Ovary (tissue), 9 donors: Measurements from ENCODE around the gene CCDC150. TPM values are rescaled to one million over a fixed set of nuclear protein-coding genes. Genes with fewer than 3 reads are reported as not detected.

ENCODE experiments used
- DNase-seq, 5 donors: peaks; one replicate each; pipeline ENCODE4 v3.0.0-alpha.2; 2019 to 2020
- H3K27ac ChIP-seq, 2 donors: fragments of 200-600 bp; one replicate each; pipeline versions ENCODE4 v1.5.1 to v1.8.0; 2019 to 2022
- H3K27me3 ChIP-seq: fragments of 200-600 bp; one replicate; pipeline ENCODE4 v1.8.0; 2022
- H3K36me3 ChIP-seq: fragments of 200-600 bp; sonication (generic); one replicate; pipeline ENCODE4 v1.5.1; 2019
- H3K4me1 ChIP-seq: one replicate; pipeline ENCODE4 v1.8.1; 2013; ENCODE audit warnings: mild to moderate bottlenecking, moderate library complexity; ENCODE audit not compliant: insufficient read depth
- H3K4me3 ChIP-seq: fragments of 200-600 bp; sonication (generic); one replicate; pipeline ENCODE4 v1.5.1; 2017
- H3K9me3 ChIP-seq, 2 donors: fragments of 200-600 bp in 1 of 2; sonication (generic) in 1 of 2; one replicate each; pipeline versions ENCODE4 v1.5.1 to v1.8.1; 2013 to 2019; ENCODE audit warnings: mild to moderate bottlenecking in 1 of 2, moderate library complexity in 1 of 2
- EP300 ChIP-seq: sonication (generic); formaldehyde crosslinking; IDR thresholded peaks from one replicate; pipeline ENCODE4 v1.6.1; 2017; ENCODE audit warnings: antibody characterized with exemption
- POLR2A ChIP-seq: fragments of 450-650 bp; IDR thresholded peaks from one replicate; pipeline ENCODE4 v1.6.1; 2017; ENCODE audit warnings: antibody characterized with exemption, mild to moderate bottlenecking, moderate library complexity
- WGBS, 3 donors: extraction: QIAGEN DNeasy Blood & Tissue Kit in 1 of 3; methylation state at CpG; one replicate each; pipeline versions ENCODE4 v1.1.5 to v1.1.7; 2013 to 2017; 5-methylcytosine and 5-hydroxymethylcytosine counted together
- intact Hi-C, 4 donors: fragments of 100-400 bp; cut with DNase I; formaldehyde crosslinking; loops; one replicate each; pipeline versions ENCODE4 v1.11.0 to v1.15.1; 2022 to 2023
- polyA plus RNA-seq, 2 donors: library from polyadenylated mRNA; stranded (reverse); fragments of 200-250 nt in 1 of 2; fragments of 350-450 nt in 1 of 2; fragmentation: Illumina TruSeq in 1 of 2; extraction: RNeasy Lipid Tissue Mini Kit (QIAGEN cat#74804) in 1 of 2; gene quantifications; one replicate each; pipeline ENCODE4 v1.2.3, GENCODE V29; 2013 to 2014
- small RNA-seq: library from RNA; depleted of rRNA; stranded (forward); fragments of <200 nt; gene quantifications from one replicate; pipeline ENCODE3, GENCODE V24; 2016
- total RNA-seq, 7 donors: library from RNA; depleted of rRNA in 2 of 7; stranded (reverse); fragments of >200 nt in 2 of 7; fragmentation: NEBNext Ultra II Directional in 3 of 7; extraction: Animal tissue kit (Norgen Biotek cat#: 25700) in 3 of 7; gene quantifications; one replicate each; pipeline versions ENCODE4 v1.1.0 to v1.2.4, GENCODE V29; 2016 to 2023
- TF ChIP-seq, protein P1 (sequence below), 3 donors: fragments of 450-650 bp in 2 of 3; fragments of 200-600 bp in 1 of 3; IDR thresholded peaks; one replicate each; pipeline versions ENCODE4 v1.5.1 to v1.8.0; 2016 to 2022; ENCODE audit warnings: antibody characterized with exemption in 3 of 3, mild to moderate bottlenecking in 1 of 3
- donor health status: DM: no; HTN: no; CAD: no; lungs with moderate emphysema.
- donor health status: DM: no; HTN: no; CAD: no.
- donor health status: Bipolar disorder and iron deficiency.
- donor health status: DM: yes; HTN: yes; CAD: no.
- donor health status: DM: no; HTN: no; CAD: no.
- donor health status: DM: yes; HTN: yes; CAD: no.

Gene CCDC150
- total and polyA plus RNA-seq, 9 donors, result 0.25 to 3.5 (median 1.1) TPM

DNA sequence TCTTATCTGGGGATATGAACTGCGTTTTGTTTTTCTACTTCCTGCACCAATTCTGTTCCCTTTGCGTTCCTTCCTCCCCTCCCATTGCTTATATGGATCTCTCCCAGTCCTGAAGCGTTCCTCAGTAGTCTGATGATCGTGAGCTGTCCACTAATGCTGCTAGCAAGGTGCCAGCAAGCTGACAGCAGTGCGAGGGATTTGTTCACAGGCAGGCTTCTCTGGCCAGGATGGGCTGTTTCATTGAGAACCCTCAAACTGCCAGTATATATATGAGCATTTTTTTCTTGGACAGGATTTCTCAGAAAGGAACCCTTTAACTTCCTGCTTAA is 119.8 kb downstream of the CCDC150 start:
- H3K36me3 ChIP-seq, result no peaks in the 10 kb centered on the region
- no peak overlapping the region for H3K4me3 ChIP-seq
- no peaks in the 10 kb centered on the region for H3K27me3 ChIP-seq
- no peak overlapping the region for H3K27ac ChIP-seq
- no peaks in the 10 kb centered on the region for H3K9me3 ChIP-seq
- no peak for DNase-seq
- 9 to 13% (median 11%) methylated on average over 5 of the region's 5 CpGs for WGBS, 3 donors
- no peaks in the 10 kb centered on the region for H3K4me1 ChIP-seq
- intact Hi-C loops, result loop anchor here in 1 of 4 donors (10.0 kb wide), 1 partner anchor 685 kb away; no protein-coding TSS in a partner anchor
- TF ChIP-seq POLR2A, result no peak
- TF ChIP-seq EP300, result no peak
- TF ChIP-seq, protein P1, sequence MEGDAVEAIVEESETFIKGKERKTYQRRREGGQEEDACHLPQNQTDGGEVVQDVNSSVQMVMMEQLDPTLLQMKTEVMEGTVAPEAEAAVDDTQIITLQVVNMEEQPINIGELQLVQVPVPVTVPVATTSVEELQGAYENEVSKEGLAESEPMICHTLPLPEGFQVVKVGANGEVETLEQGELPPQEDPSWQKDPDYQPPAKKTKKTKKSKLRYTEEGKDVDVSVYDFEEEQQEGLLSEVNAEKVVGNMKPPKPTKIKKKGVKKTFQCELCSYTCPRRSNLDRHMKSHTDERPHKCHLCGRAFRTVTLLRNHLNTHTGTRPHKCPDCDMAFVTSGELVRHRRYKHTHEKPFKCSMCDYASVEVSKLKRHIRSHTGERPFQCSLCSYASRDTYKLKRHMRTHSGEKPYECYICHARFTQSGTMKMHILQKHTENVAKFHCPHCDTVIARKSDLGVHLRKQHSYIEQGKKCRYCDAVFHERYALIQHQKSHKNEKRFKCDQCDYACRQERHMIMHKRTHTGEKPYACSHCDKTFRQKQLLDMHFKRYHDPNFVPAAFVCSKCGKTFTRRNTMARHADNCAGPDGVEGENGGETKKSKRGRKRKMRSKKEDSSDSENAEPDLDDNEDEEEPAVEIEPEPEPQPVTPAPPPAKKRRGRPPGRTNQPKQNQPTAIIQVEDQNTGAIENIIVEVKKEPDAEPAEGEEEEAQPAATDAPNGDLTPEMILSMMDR (IDR thresholded peaks at IDR 0.05), result no peak

DNA sequence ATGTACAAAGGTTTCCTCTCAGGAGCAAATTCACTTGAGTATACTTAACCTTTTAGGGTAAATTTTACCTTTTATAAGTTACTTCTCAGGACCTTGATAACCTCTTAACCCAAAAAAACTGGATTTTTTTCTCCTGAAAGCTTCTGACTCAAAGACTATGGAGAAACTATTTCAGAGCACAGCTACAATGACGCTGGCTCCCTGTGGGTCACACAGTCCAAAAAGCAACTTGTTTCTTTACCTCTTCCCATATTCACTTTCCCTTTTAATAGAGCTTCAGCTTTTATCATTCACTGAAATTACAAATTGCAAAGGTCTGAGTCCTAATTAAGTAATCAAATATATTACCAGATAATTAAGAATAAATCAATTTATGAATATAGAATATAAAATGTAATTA is 127.6 kb downstream of the CCDC150 start:
- DNase-seq, result no peak
- Histone ChIP-seq H3K27me3 (no peaks in the 10 kb centered on the region), H3K27ac (no peak overlapping the region), H3K4me1 (no peaks in the 10 kb centered on the region), H3K4me3 (no peak overlapping the region), H3K9me3 (no peaks in the 10 kb centered on the region), H3K36me3 (no peaks in the 10 kb centered on the region)
- TF ChIP-seq EP300 (no peak), POLR2A (no peak)
- TF ChIP-seq, protein P1 (IDR thresholded peaks at IDR 0.05), result no peak
- 78 to 86% (median 84%) methylated on average over 1 of the region's 1 CpG for WGBS, 3 donors
- intact Hi-C loops, result no loop called here

Small RNA genes lying within 50 kb of the gene (small RNA-seq; reads per million reads assigned to genes)
- gene RF00424, result not detected

Other genes starting within 250 kb of the CCDC150 start
- gene HECW2, start 46.2 kb upstream of the CCDC150 start, total RNA-seq, result 10 to 100 TPM in 1 of 7 donors, 1 to 10 TPM in 6; 1.4 to 14.0 (median 2.0) TPM
- 1 to 10 TPM in 1 of 2 donors, under 1 TPM in 1; 0.81 to 7.2 TPM for gene HECW2, start 46.2 kb upstream of the CCDC150 start, polyA plus RNA-seq
- 10 to 100 TPM; 23.8 to 30.7 (median 28.0) TPM for gene GTF3C3, start 160.0 kb downstream of the CCDC150 start, total RNA-seq
- 10 to 100 TPM; 11.6 to 25.6 TPM for gene GTF3C3, start 160.0 kb downstream of the CCDC150 start, polyA plus RNA-seq
- gene C2orf66, start 169.6 kb downstream of the CCDC150 start, total RNA-seq, result under 1 TPM in 1 of 7 donors, not detected in 6; 0.20 TPM
- gene C2orf66, start 169.6 kb downstream of the CCDC150 start, polyA plus RNA-seq, result under 1 TPM; 0.07 to 0.22 TPM